Heart right ventricle (tissue), 16 donors: ENCODE results near the gene SLC6A9. TPM values are rescaled to one million over a fixed set of nuclear protein-coding genes. Genes with fewer than 3 reads are reported as not detected.
A peak's percentile ranks its signal among the peaks of the same experiment; 100 is the strongest.

ENCODE experiments used
- ATAC-seq, 8 donors: fragments of 200-7000 bp; cut with Tn5 transposase; one replicate each; pipeline ENCODE4 v1.9.1; 2020; ENCODE audit warnings: mild to moderate bottlenecking in 8 of 8, moderate library complexity in 8 of 8, moderate number of reproducible peaks in 1 of 8
- DNase-seq, 2 donors: peaks; one replicate each; pipeline ENCODE4 v3.0.0-alpha.2; 2020
- H3K27ac ChIP-seq, 10 donors: fragments of 200-600 bp; sonication (generic) in 2 of 10; one replicate each; pipeline versions ENCODE4 v1.5.0 to v1.8.0; 2020 to 2022; ENCODE audit warnings: mild to moderate bottlenecking in 3 of 10
- H3K27me3 ChIP-seq, 7 donors: fragments of 200-600 bp; one replicate each; pipeline ENCODE4 v1.8.0; 2021 to 2022; ENCODE audit warnings: mild to moderate bottlenecking in 2 of 7
- H3K36me3 ChIP-seq, 9 donors: fragments of 200-600 bp; sonication (generic) in 1 of 9; one replicate each; pipeline versions ENCODE4 v1.5.0 to v1.8.0; 2020 to 2022; ENCODE audit warnings: mild to moderate bottlenecking in 2 of 9
- H3K4me1 ChIP-seq, 9 donors: fragments of 200-600 bp; sonication (generic) in 1 of 9; one replicate each; pipeline versions ENCODE4 v1.5.0 to v1.8.0; 2020 to 2022; ENCODE audit warnings: mild to moderate bottlenecking in 4 of 9
- H3K4me3 ChIP-seq, 10 donors: fragments of 200-600 bp; sonication (generic) in 2 of 10; one replicate each; pipeline versions ENCODE4 v1.5.0 to v1.8.0; 2020 to 2022; ENCODE audit warnings: mild to moderate bottlenecking in 7 of 10, moderate library complexity in 2 of 10
- H3K9me3 ChIP-seq, 11 donors: fragments of 200-600 bp in 10 of 11; sonication (generic) in 2 of 11; one replicate each; pipeline versions ENCODE4 v1.5.0 to v1.8.0; 2013 to 2022; ENCODE audit warnings: mild to moderate bottlenecking in 2 of 11, control low read depth in 1 of 11, moderate library complexity in 1 of 11
- WGBS, 2 donors: extraction: QIAGEN DNeasy Blood & Tissue Kit; methylation state at CpG; one replicate each; pipeline ENCODE4 v1.1.7; 2013; ENCODE audit warnings: inconsistent platforms in 1 of 2; 5-methylcytosine and 5-hydroxymethylcytosine counted together
- intact Hi-C, 10 donors: fragments of 100-400 bp; cut with DNase I; formaldehyde crosslinking; loops; one replicate each; pipeline versions ENCODE4 v1.11.1 to v1.14.2; 2022
- polyA plus RNA-seq, 2 donors: library from polyadenylated mRNA; stranded (reverse); fragments of 200-250 nt; gene quantifications; one replicate each; pipeline ENCODE4 v1.2.3, GENCODE V29; 2013
- total RNA-seq, 10 donors: library from RNA; stranded (reverse); fragmentation: NEBNext Ultra II Directional in 3 of 10; extraction: Animal tissue kit (Norgen Biotek cat#: 25700) in 3 of 10; gene quantifications; one replicate each; pipeline versions ENCODE4 v1.2.1 to v1.2.4, GENCODE V29; 2021 to 2023
- TF ChIP-seq, protein P1 (sequence below), 9 donors: fragments of 200-600 bp; sonication (generic) in 2 of 9; IDR thresholded peaks; one replicate each; pipeline versions ENCODE4 v1.5.0 to v1.8.0; 2021 to 2022; ENCODE audit warnings: antibody characterized with exemption in 9 of 9, mild to moderate bottlenecking in 5 of 9, moderate library complexity in 1 of 9
- donor health status: Arrhythmogenic right ventricular cardiomyopathy.
- donor health status: ischemic (EF 13 %, LVEDD 7.1; RV severe dilation, severe dysfunction).
- donor health status: healthy with polysubstance abuse.
- donor health status: DM: no; HTN: yes; CAD: no.
- donor health status: DM: no; HTN: no; CAD: no.
- donor health status: ischemic (EF 25% LVEDD 6.9; RV normal size, moderate dysfunction).
- donor health status: ischemic (EF 25% LVEDD 5.7; RV mildly dilated, moderate dysfunction).
- donor health status: healthy.
- donor health status: DM: yes; HTN: yes; CAD: no.
- donor health status: Ischemic cardiomyopathy.
- donor health status: ischemic (EF 35%, LVEDD 5.7; RV mildly dilated, moderate dysfunction).
- donor health status: nonischemic (EF 11% LVEDD 7.7; RV severe dilation, severe dysfunction).
- donor health status: DM: yes; HTN: yes; CAD: no.
- donor health status: PGD.
- donor health status: ischemic (EF 29% LVEDD 5.4; RV normal size, mild dysfunction).
- donor health status: nonischemic (EF 23%, LVEDD 6.1; RV moderate dilation, normal function).

SLC6A9 gene
- total and polyA plus RNA-seq, 12 donors, result 0.32 to 1.7 (median 0.96) TPM

DNA sequence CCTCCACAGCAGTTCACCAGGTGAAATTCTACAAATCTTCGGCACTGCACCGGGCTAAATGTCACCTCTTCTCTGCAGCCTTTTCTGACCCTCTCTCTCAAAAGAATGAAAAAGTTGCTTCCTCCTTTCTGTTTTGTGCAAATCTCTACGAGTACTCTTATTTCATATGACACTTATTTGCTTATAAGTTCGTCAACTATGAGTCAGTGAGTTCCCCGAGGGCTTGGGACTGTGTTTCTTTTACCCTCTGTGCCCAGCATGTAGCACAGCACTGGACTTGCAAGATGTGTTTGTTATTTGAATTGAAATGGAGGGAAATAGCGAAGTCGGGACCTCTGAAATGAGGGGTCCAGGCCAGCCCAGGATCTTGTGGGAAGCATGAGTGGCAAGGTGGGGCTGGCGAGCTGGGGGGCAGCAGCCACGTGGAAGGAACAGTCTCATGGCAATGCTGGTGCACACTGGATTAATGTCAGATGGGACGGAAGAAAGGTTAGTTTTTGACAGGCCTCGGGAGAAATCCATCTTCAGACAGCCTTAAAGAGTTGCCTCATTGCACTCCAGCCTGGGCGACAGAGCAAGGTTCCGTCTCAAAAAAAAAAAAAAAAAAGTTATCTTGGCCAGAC is 6.2 kb downstream of the SLC6A9 start:
- Histone ChIP-seq H3K27me3 (no peaks in the 10 kb centered on the region), H3K9me3 (no peaks in the 10 kb centered on the region), H3K36me3 (no peaks in the 10 kb centered on the region), H3K4me1 (peaks cover 5 to 21% (median 11%) of the 10 kb centered on the region in 9 donors), H3K27ac (no peak overlapping the region), H3K4me3 (no peak overlapping the region)
- TF ChIP-seq, protein P1, sequence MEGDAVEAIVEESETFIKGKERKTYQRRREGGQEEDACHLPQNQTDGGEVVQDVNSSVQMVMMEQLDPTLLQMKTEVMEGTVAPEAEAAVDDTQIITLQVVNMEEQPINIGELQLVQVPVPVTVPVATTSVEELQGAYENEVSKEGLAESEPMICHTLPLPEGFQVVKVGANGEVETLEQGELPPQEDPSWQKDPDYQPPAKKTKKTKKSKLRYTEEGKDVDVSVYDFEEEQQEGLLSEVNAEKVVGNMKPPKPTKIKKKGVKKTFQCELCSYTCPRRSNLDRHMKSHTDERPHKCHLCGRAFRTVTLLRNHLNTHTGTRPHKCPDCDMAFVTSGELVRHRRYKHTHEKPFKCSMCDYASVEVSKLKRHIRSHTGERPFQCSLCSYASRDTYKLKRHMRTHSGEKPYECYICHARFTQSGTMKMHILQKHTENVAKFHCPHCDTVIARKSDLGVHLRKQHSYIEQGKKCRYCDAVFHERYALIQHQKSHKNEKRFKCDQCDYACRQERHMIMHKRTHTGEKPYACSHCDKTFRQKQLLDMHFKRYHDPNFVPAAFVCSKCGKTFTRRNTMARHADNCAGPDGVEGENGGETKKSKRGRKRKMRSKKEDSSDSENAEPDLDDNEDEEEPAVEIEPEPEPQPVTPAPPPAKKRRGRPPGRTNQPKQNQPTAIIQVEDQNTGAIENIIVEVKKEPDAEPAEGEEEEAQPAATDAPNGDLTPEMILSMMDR (IDR thresholded peaks at IDR 0.05), result no peak
- ATAC-seq, result no peak
- 88 to 91% methylated on average over 13 of the region's 13 CpGs for WGBS, 2 donors
- intact Hi-C loops, result no loop called here
- no peak for DNase-seq

DNA sequence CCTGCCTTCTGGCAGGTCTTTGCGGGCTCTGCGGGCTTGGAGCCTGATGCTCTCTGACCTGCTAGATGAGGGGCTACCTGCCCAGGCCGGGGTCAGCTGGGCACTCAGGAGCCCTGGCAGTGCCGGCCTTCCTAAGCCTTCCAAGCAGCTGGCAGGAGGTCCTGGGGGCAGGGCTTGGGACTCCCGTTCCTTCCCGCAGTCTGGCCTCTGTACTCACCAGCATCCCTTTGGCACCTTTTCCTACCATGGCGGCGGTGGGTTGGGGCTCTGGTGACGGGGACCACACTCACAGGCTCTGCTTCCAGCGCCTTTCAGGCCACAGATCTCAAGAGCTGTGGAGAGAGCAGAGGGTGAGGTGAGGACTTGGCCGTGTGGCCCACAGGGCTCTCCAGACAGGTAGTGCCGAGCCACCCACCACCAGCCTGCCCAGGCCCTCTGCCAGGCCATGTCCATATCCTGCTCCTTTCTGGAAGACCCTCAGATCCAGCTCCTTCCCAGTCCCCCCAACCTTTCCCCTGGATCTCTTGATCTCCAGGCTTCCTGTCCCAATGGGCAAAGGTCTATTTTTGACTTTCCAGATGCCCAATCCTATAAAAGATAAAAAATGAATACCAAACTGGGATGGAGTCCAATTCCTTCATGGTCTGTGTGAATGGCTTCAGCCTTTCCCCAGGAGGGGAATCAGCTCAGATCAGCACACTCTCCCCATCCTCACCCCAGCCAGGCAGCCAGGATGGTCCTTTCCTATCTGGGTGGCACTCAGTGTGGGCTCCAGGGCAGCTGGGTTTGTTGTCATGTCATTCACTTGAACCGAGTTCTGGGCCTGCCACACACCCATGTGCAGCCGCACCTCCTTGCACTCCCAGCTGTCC is 7.0 kb downstream of the SLC6A9 start:
- ATAC-seq (no peak), DNase-seq (no peak)
- 88 to 90% methylated on average over 14 of the region's 14 CpGs for WGBS, 2 donors
- Histone ChIP-seq H3K27ac (no peak overlapping the region), H3K36me3 (no peaks in the 10 kb centered on the region), H3K4me1 (peaks cover 2 to 16% (median 6%) of the 10 kb centered on the region in 9 donors), H3K4me3 (no peak overlapping the region), H3K9me3 (no peaks in the 10 kb centered on the region), H3K27me3 (no peaks in the 10 kb centered on the region)
- TF ChIP-seq, protein P1 (IDR thresholded peaks at IDR 0.05), result no peak
- intact Hi-C loops, result no loop called here

DNA sequence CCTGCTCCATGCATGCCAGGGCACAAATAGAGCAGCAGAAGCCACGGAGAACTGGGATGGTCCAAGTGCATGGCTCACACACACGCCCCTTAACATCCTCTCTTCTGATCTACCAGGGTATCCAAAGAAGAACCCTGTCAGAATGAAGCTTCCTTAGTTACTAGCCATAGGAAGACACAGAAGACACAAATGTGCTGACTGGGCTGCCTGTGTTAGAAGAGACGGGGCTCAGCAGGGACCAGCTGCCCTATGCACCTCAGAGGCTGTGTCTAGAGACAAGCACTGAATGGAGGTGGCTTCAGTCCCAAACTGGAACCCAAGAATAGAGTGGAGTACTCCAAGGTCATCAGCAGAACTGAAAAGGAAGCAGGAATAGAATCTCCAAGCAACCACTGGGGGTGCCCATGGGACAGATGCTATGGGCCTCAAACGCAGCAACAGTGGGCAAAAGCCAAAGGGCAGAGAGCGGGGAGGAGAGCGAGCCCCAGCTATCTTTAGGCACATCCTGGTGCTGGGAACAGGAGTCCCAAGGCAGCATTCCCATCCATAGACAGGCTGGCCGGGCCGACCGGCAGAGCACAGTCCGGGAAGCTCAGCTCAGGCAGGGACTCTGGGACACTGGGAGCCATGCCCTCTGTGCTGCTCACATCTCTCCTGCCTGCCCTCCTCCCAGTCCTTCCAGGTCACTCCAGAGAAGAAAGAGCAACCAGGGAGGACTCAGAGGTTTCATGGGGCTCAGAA is 9.5 kb downstream of the SLC6A9 start:
- Histone ChIP-seq H3K9me3 (no peaks in the 10 kb centered on the region), H3K27ac (peak overlapping the region in 5 of 10 donors; percentile 26 to 44 (median 29)), H3K27me3 (no peaks in the 10 kb centered on the region), H3K4me1 (peaks cover 0 to 11% (median 3%) of the 10 kb centered on the region in 9 donors), H3K36me3 (no peaks in the 10 kb centered on the region), H3K4me3 (no peak overlapping the region)
- ATAC-seq (peak; percentile 40 to 79 (median 64)), DNase-seq (peak; percentile 20 to 49)
- TF ChIP-seq, protein P1 (IDR thresholded peaks at IDR 0.05), result peak in 2 of 9 donors; percentile 20 to 25
- 80 to 82% methylated on average over 10 of the region's 10 CpGs for WGBS, 2 donors
- intact Hi-C loops, result no loop called here

DNA sequence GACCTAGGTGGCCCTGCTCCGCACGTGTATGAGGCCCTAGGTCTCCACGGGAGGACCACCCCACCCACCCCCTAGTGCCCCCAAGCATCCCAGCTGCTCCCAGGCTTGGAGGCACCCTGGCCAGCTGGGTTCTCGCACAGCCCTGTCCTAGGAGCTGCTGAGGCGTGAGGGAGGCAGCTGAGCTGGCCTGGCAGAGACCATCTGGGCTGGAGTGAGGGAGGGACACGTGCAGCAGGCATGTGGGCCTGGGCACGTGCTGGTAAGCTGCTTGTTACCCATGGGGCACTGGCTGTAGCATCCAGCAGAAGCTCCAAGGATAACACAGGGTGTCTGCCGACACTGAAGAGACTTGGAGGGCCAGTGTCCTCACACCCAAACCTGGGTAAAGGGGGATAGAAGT is 10.1 kb downstream of the SLC6A9 start:
- H3K36me3 ChIP-seq, result no peaks in the 10 kb centered on the region
- ATAC-seq (no peak), DNase-seq (no peak)
- no peak overlapping the region for H3K27ac ChIP-seq
- H3K9me3 ChIP-seq, result no peaks in the 10 kb centered on the region
- peaks cover 0 to 11% (median 3%) of the 10 kb centered on the region in 9 donors for H3K4me1 ChIP-seq
- 85 to 86% methylated on average over 8 of the region's 8 CpGs for WGBS, 2 donors
- TF ChIP-seq, protein P1 (IDR thresholded peaks at IDR 0.05), result no peak
- H3K27me3 ChIP-seq, result no peaks in the 10 kb centered on the region
- intact Hi-C loops, result no loop called here
- no peak overlapping the region for H3K4me3 ChIP-seq
